ENCODE results near the gene CCSER1.
"Not testable (repeated sequence)": the region's sequence is repeated elsewhere in the genome, so short reads cannot be mapped to it uniquely, and the experiment has no call there.

CCSER1 gene

GRCh38 chr4:91454111-91454510, 1326.9 kb downstream of the CCSER1 start:
- no peak for DNase-seq

DNA sequence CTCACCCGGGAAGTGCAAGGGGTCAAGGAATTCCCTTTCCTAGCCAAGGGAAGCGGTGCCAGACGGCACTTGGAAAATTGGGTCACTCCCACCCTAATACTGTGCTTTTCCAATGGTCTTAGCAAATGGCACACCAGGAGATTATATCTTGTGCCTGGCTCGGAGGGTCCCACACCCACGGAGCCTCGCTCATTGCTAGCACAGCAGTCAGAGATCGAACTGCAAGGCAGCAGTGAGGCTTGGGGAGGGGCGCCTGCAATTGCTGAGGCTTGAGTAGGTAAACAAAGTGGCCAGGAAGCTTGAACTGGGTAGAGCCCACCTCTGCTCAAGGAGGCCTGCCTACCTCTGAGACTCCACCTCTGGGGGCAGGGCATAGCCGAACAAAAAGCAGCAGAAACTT, 1335.4 kb downstream of the CCSER1 start:
- DNase-seq = not testable (repeated sequence)

- DNase-seq = no peak
These were observed 1343.5 kb downstream of the CCSER1 start for GRCh38 chr4:91470671-91471070.

DNA sequence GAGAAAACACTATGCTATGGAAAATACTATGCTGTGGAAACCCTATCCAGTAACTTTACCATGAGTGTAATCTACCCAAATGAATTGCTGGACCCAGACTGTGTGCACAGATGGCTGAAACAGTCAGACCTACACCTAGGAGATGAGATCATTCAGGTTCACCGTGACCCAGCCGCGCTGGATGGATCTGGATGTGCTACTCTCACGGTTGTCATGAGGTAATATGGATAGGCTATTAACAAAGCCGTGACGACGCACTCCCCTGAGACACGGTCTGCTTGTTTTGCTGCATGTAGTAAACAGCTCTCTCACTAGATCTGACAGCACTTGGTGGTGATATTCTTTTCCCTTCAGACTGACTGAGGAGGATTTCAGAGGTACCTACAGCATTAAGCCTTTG, 1344.1 kb downstream of the CCSER1 start:
- no peak for DNase-seq

GRCh38 chr4:91472046-91472445, 1344.9 kb downstream of the CCSER1 start:
- DNase-seq = no peak

DNA sequence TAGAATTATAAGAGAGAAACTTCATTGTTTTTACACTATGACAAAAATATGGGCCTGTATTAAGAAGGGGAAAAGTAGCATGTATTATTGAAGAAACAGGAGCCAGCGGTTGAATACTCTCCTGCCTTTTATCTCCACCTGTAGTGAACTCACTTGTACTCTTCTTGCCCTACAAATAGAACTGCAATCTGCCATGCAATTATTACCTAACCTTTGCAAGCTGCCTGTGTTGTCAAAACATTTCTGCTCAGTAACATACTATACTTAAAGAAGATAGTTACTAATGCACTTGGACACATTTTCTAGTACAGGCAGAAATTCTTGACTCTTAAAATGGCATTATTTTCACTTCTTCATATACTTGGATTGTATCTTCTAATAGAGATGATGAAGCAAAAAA, 1358.2 kb downstream of the CCSER1 start:
- DNase-seq = no peak

DNA sequence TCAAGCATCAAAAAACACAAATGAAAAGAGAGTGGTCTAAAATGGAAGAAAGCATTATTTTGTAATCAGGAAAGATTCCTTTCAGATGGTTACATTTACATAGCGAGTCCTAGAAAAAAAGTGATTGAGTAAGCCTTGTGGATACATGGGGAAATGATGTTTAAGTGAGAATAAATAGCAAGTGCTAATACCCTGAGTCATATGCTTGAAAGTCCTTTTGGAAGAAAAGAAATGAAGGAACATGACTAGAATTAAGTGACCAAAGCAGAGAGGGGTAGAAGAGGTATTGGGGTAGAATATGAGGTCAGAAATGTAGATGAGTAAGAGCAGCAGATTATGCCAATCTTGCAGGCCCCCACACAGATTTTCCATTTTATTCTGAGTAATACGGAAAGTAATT, 1361.8 kb downstream of the CCSER1 start:
- no peak for DNase-seq

GRCh38 chr4:91497892-91498291, 1370.7 kb downstream of the CCSER1 start:
- no peak for DNase-seq

- DNase-seq = no peak
These were observed 1375.2 kb downstream of the CCSER1 start for GRCh38 chr4:91502365-91502764.

GRCh38 chr4:91513326-91513725, 1386.1 kb downstream of the CCSER1 start:
- DNase-seq = no peak

- DNase-seq = no peak
These were observed 1392.0 kb downstream of the CCSER1 start for GRCh38 chr4:91519155-91519554.

- no peak for DNase-seq
These were observed 1398.4 kb downstream of the CCSER1 start for GRCh38 chr4:91525621-91526020.

DNA sequence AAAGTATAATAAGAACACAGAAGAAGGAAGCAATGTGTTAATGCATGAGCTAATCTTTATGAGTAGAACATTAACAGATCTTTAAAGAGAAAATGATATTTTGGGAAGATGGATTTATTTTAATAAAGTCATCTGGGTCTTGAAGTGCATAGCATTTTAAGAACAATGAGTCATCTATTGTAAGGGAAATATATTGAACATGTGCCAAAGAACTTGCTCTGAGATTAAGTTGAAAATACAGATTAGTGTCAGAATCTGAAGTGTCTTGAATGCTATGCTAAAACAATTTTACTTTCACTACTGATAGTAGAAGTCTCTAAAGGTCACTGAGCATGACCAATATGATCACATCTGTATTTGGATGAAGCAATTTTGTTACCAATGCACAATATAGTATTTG, 1399.9 kb downstream of the CCSER1 start:
- no peak for DNase-seq

DNA sequence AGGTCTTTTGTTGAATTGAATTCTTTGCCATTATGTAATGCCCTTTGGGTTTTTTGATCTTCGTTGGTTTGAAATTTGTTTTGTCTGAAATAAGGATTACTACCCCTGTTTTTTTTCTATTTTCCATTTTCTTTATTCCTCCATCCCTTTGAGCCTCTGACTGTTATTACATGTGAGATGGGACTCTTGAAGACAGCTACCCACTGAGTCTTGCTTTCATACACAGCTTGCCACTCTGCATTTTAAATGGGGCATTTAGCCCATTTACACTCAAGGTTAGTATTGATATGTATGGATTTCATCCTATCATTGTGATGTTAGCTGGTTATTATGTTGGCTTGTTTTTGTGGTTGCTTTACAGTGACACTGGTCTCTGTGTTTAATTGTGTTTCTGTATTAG, 1440.4 kb downstream of the CCSER1 start:
- DNase-seq = no peak

DNA sequence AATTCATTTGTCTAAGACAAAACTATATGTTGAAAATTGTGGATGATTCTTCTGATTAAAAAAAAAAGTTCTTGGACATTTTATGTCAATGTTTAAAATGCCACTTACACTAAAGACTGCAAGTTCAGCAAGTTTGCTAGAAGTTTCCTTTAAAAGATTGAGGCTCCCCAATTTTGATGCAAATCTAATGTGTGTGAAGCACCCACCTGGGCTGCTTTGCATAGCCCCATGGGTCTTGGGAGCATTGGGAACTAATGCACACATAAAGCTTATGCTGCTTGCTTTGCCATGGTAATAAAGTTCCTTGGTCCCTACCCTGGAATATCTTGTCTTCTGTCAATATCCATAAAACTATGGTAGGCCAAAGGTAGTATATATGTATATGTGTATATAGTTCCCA, 1450.7 kb downstream of the CCSER1 start:
- DNase-seq = no peak

GRCh38 chr4:91590260-91590659, 1463.1 kb downstream of the CCSER1 start:
- DNase-seq = no peak

GRCh38 chr4:91592125-91592524, 1464.9 kb downstream of the CCSER1 start:
- no peak for DNase-seq

- DNase-seq = no peak
These were observed 1469.5 kb downstream of the CCSER1 start for GRCh38 chr4:91596718-91597117.

DNA sequence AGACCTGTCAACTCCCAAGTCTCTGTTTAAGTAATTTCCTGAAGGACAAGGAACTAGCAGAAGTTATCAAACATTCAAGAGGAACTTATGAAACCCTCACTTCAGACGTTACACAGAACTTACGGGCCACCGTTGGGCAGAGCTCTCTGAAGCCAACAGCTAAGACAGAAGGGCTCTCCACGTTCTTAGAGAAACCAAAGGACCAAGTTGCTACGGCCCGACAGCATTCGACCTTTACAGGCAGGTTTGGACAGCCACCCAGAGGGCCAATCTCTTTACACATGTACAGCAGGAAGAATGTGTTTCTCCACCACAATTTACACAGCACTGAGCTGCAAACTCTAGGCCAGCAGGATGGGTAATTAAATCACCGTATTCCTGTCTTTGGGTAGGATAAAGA, 1471.5 kb downstream of the CCSER1 start:
- DNase-seq = no peak

- no peak for DNase-seq
These were observed 1473.1 kb downstream of the CCSER1 start for GRCh38 chr4:91600301-91600700.

DNA sequence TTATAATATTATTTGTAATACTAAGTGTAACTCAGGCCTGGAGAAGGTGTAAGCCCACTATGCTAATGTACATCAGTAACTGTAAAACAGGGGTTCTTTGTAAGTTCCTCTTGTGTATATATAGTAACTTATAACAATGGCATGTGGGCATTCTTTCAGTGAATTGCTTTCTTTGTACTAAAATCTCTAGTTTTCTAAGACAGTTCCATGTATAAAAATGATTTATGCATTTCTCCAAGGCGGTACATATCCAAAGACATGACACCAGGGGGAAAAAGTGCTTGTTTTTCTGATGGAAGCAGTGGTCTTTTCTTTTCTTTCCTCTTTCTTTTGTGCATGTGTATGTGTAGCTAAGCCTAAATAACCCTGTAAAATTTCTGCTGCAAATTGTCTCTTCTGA, 1474.2 kb downstream of the CCSER1 start:
- DNase-seq = no peak

DNA sequence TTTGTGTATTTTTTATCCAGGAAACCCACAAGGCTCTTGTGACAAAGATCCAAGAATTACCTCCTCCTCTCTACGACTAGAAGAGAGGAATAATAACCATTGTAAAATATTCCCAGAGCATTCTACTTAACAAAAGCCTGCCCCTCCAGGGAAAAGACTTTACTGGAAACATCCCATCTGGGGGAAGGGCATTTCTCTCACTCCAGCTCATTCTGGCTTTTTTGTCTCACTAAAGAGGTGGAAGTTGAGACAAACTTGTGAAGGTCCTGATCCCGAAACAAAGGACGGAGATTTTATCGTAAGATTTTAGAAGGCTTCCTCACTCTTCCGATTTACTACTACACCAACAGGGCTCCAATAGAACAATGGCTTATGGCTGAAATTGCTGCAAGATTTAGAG, 1484.6 kb downstream of the CCSER1 start:
- no peak for DNase-seq

DNA sequence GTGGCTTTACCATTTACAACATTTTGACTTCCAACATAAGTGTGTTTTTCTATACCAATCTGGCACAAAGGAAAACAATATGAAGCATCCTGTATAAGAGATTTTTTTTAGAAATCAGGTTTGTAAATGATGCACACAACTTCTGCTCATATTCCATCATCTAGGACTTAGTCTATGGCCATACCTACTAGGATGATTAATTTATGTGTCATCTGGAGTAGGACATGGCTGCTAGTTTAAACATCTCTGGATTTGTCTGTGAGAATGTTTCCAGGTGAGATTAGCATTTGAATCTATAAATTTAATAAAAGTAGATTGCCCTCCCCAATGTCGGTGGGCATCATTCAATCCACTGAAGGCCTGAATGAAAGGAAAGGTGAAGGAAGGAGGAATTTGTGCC, 1493.8 kb downstream of the CCSER1 start:
- no peak for DNase-seq

DNA sequence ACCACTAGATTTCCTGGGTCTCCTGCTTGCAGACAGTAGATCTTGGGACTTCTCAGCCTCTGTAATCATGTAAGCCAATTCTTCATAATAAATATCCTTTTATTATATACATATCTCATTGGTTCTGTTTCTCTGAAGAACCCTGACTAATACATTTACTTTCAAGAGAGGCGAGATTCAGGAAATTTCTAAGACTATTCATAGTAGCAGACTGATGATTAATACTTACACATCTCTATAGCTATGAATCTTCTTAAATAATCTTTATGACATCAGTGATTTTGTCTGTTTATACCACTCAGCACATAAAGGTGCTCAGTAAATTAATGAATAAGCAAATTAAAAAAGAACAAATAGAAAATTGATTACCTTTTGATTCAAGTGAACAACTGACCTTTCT, 1494.3 kb downstream of the CCSER1 start:
- DNase-seq = no peak

GRCh38 chr4:91622925-91623602, 1495.9 kb downstream of the CCSER1 start:
- DNase-seq = no peak

GRCh38 chr4:91623603-91623967, 1496.4 kb downstream of the CCSER1 start:
- DNase-seq = not testable (repeated sequence)
